HG02943 (cell line): Measurements from ENCODE around the gene B9D2.
A peak's percentile ranks its signal among the peaks of the same experiment; 100 is the strongest.
"Not testable (repeated sequence)": the region's sequence is repeated elsewhere in the genome, so short reads cannot be mapped to it uniquely, and the experiment has no call there.

ENCODE experiments used
- ATAC-seq: cut with Tn5 transposase; IDR thresholded peaks from one replicate; pipeline ENCODE4 v1.9.1; 2021; ENCODE audit warnings: mild to moderate bottlenecking, low read depth, moderate library complexity; ENCODE audit not compliant: unreplicated experiment

B9D2 gene

DNA sequence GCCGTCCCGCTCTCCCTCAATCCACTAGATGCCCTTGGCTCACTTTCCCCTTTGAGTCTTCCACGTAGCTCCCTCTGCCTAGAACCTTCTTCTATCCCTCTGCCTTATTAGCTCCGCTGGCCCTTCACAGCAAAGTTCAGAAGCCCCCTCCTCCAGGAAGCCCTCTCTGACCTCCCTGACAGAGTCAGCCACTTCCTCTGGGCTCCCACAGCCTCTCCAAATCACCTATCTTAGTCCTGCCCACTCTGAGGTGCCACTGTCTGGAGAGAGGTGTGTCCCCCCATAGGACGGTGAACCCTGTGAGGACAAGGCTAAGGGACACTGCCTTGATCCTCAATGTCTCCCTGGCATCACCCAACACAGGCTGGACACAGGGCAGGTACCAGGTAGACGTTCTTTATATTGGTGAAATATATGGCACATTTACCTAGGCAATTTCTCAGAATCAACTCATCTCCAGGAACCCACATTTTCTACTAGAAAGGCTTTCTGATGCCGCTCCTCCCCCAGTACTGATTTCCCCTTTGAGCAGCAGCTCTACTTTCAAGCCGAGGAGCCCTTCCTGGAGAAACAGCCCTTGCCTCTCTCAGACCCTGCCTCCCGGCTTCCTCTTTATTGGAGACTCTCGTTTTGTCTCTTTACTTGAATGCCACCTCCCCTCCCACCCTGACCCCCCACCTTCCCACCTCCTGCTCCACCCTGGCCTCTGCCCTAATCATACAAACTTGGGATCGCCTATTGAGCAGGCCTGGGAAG is 6.8 kb downstream of the B9D2 start:
- no peak for ATAC-seq

- ATAC-seq, result no peak
Measured at GRCh38 chr19:41355802-41356201, 8.1 kb downstream of the B9D2 start.

- no peak for ATAC-seq
Measured at GRCh38 chr19:41355035-41355434, 8.9 kb downstream of the B9D2 start.

GRCh38 chr19:41354343-41354953 is 9.5 kb downstream of the B9D2 start:
- ATAC-seq, result no peak

DNA sequence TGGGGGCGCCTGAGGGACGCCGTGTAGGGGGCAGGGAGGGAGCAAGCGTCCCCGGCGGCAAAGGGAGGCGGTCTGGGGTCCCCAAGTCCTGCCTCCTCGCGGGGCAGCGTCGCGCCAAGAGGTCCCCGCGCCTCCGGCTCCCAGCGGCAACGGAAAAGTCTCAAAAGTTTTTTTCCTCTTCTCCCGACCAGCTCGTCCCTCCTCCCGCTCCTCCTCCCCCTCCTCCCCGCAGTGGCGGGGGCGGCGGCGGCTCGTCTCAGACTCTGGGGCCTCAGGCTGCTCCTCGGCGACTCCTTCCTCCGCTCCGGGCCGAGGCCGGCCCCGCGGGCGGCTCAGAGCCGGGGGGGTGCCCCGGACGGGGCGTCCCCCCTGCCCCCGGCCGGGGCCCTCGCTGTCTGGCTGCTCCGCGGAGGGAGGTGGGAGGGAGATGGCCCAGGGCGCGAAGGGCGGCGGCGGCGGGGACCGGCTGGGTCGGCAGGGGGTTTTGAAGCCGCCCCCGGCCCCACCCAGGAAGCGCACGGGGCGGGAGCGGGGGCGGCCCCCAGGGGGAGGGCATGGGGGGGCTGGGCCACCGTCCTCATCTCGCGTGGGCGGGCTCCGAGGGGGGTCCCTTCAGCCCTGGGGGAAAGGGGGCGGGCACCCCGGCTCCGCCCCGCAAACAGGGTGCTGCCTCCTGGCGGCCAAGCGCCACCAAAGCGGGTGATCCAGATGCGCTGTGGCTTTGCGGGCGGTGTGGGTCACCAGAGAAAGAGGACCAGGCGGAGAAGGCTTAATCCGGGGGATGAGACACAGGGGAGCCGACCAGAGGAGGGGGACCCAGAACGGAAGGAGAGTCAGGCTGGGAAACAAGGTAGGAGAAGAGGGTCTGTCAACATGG is 10.2 kb downstream of the B9D2 start, which contains the start of gene TGFB1:
Gene TGFB1, minus strand, starts transcription at position 457 of the 877 bp plus-strand sequence. CDS start 878 bp downstream, outside the sequence.
- peak; percentile 36 for ATAC-seq

DNA sequence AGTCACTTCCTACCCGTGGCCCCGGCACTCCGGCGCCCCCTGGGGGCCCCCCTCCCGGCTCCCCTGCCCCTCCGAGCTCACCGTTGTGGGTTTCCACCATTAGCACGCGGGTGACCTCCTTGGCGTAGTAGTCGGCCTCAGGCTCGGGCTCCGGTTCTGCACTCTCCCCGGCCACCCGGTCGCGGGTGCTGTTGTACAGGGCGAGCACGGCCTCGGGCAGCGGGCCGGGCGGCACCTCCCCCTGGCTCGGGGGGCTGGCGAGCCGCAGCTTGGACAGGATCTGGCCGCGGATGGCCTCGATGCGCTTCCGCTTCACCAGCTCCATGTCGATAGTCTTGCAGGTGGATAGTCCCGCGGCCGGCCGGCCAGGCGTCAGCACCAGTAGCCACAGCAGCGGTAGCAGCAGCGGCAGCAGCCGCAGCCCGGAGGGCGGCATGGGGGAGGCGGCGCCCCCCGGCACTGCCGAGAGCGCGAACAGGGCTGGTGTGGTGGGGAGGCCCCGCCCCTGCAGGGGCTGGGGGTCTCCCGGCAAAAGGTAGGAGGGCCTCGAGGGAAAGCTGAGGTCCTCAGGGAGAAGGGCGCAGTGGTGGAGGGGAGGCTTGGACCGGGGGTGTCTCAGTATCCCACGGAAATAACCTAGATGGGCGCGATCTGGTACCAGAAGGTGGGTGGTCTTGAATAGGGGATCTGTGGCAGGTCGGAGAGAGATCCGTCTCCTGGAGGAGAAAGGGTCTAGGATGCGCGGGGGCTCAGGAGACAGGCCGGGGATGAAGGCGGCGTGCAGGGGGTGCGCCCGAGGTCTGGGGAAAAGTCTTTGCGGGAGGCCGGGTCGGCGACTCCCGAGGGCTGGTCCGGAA is 11.1 kb downstream of the B9D2 start:
- ATAC-seq, result no peak

DNA sequence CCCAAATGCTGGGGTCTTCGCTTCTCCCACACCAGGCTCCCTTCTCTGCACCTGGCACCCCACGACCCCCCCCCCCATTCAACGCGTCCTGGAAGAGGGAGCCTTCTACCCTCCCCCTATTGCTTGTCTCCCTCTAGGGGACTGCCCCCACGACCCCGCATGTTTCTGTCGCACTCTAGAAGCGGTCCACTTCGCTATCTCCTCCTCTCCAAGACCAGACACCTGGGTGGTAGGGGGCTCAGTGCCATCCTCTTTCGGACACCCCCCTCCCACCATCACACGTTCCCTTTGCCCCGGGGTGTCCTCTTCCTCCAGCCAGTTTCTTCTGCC is 11.7 kb downstream of the B9D2 start:
- ATAC-seq, result no peak

DNA sequence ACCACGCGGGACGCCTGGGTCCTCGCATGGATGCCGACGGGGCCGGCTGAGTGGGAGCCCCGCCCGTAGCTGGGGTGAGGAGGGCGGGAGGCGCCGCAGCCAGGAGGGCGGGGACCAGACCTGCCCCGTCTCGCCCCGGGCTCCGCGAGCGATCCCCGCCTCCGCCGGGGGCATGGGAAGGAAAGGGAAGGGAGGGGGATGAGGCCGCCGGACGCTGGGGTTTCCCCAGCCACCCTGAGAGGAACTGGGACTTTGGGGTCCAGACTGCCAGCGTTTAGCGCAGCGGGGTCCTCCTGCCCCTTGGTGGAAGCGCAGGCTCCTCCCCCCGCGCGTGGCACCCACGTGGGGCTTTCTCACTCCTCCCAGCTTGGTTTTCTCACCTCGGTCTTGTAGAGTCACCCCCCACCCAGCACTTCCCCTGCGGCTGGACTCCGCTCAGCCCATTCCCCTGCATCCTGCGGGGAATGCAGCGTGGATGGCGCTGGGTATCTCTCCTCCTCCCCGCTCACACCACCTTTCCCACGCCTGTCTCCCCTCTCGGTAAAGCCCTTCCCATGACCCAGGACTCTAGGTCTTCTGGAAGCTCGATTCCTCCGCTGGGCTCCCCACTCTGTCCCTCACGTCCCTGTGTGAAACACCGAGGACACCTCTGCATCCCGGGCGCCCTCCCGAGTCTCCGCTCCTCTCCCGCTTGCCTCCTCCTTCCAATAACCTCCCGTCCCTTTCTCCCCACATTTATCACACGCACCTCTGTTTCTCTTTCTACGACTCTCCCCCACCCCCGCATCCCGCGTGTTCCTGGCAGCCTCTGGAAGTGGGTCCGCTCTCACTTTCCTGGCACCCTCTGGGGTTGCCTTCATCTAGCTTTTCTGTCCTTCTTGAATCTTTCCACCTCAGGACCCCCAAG is 12.4 kb downstream of the B9D2 start:
- no peak for ATAC-seq

DNA sequence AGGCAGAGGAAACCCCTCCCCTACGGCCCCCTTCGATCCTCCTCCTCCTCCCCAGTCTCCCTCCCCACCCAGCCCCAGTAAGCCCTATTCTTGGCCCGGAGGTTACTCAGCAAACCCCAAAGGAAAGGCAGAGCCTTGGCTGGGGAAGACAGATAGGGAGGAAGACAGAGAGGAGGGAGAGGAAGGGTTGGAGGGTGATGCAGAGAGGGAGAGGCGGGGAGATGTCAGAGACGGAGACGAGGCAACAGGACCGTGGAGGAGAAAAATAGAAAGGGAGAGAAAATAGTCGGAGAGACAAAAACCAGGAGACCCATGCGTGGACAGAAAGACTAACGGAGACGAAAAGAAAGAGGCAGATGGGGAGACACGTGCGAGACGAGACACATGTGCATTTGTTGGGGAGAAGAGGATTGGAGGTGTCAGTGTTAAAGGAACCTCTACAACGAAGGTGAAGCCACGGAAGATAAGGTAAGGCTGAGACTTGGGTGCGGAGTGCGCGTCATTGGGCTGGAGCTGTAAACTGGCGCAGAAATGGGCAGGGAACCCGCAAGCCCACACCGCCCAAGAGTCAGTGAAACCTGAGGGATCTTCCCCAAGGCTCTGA is 13.1 kb downstream of the B9D2 start:
- no peak for ATAC-seq

DNA sequence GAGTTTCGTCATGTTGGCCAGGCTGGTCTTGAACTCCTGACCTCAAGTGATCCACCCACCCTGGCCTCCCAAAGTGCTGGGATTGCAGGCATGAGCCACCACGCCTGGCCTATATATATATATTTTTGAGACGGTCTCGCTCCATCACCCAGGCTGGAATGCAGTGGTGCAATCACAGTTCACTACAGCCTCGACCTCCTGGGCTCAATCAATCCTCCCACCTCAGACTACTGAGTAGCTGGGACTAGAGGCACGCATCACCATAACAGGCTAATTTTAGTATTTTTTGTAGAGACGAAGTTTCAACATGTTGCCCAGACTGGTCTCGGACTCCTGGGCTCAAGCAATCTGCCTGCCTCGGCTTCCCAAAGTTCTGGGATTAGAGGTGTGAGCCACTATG is 17.0 kb downstream of the B9D2 start:
- ATAC-seq, result not testable (repeated sequence)

GRCh38 chr19:41344162-41344561 is 19.8 kb downstream of the B9D2 start:
- no peak for ATAC-seq

- no peak for ATAC-seq
Measured at GRCh38 chr19:41341669-41342490, 22.1 kb downstream of the B9D2 start.

- ATAC-seq, result no peak
Measured at GRCh38 chr19:41339936-41340335, 24.0 kb downstream of the B9D2 start.

GRCh38 chr19:41335467-41335866 is 28.5 kb downstream of the B9D2 start:
- ATAC-seq, result no peak

- no peak for ATAC-seq
Measured at GRCh38 chr19:41334793-41335192, 29.2 kb downstream of the B9D2 start.

- no peak for ATAC-seq
Measured at GRCh38 chr19:41332468-41332867, 31.5 kb downstream of the B9D2 start.

DNA sequence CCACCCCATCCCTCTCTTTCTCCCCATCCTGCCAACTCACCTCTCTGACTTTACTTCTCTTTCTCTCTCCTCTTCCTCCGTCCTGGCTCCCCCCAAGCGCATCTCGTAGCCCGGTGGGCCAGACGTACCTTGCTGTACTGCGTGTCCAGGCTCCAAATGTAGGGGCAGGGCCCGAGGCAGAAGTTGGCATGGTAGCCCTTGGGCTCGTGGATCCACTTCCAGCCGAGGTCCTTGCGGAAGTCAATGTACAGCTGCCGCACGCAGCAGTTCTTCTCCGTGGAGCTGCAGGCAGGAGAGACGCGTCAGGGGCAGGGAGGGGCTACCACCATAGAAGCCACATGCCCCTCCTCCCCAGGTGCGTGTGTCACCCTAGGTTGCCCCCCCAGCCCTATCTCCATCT is 31.9 kb downstream of the B9D2 start:
- no peak for ATAC-seq
